Upper lobe of right lung (tissue), 1 donor: ENCODE measurements around the gene CYFIP1. TPM values are rescaled to one million over a fixed set of nuclear protein-coding genes. Genes with fewer than 3 reads are reported as not detected.
A peak's percentile ranks its signal among the peaks of the same experiment; 100 is the strongest.

Experiments used
- ATAC-seq: fragments of 200-7000 bp; cut with Tn5 transposase; one replicate; pipeline ENCODE4 v1.9.1; 2020; ENCODE audit warnings: mild to moderate bottlenecking, moderate library complexity
- DNase-seq: peaks from one replicate; pipeline ENCODE4 v3.0.0-alpha.2; 2020
- H3K27ac ChIP-seq: fragments of 200-600 bp; one replicate; pipeline ENCODE4 v1.8.0; 2022
- H3K27me3 ChIP-seq: fragments of 200-600 bp; one replicate; pipeline ENCODE4 v1.8.0; 2022; ENCODE audit warnings: mild to moderate bottlenecking
- H3K36me3 ChIP-seq: fragments of 200-600 bp; one replicate; pipeline ENCODE4 v1.8.0; 2022
- H3K4me1 ChIP-seq: fragments of 200-600 bp; one replicate; pipeline ENCODE4 v1.8.0; 2022
- H3K4me3 ChIP-seq: fragments of 200-600 bp; one replicate; pipeline ENCODE4 v1.8.0; 2022; ENCODE audit warnings: mild to moderate bottlenecking
- H3K9me3 ChIP-seq: fragments of 200-600 bp; one replicate; pipeline ENCODE4 v1.8.0; 2022
- CTCF ChIP-seq: fragments of 200-600 bp; IDR thresholded peaks from one replicate; pipeline ENCODE4 v1.8.0; 2022; ENCODE audit warnings: antibody characterized with exemption
- intact Hi-C: fragments of 100-400 bp; cut with DNase I; formaldehyde crosslinking; loops from one replicate; pipeline ENCODE4 v1.11.0; 2022
- total RNA-seq: library from RNA; stranded (reverse); fragmentation: NEBNext Ultra II Directional; extraction: Animal tissue kit (Norgen Biotek cat#: 25700); gene quantifications from one replicate; pipeline ENCODE4 v1.2.1, GENCODE V29; 2021
- donor health status: DM: no; HTN: yes; CAD: no; lungs with severe emphysema.

CYFIP1 gene
- total RNA-seq, 1 donor from 2014 or later = 139 TPM

GRCh38 chr15:22974745-22975144 lies 5.4 kb downstream of the CYFIP1 start:
- DNase-seq (no peak), ATAC-seq (peak; percentile 87)
- TF ChIP-seq CTCF = no peak
- Histone ChIP-seq H3K27me3 (no peaks in the 10 kb centered on the region), H3K4me1 (peaks cover 16% of the 10 kb centered on the region), H3K4me3 (no peak overlapping the region), H3K27ac (no peak overlapping the region), H3K9me3 (no peaks in the 10 kb centered on the region), H3K36me3 (no peaks in the 10 kb centered on the region)
- intact Hi-C loops = no loop called here

- H3K9me3 ChIP-seq = no peaks in the 10 kb centered on the region
Measured at GRCh38 chr15:22973987-22974386, 6.2 kb downstream of the CYFIP1 start.

DNA sequence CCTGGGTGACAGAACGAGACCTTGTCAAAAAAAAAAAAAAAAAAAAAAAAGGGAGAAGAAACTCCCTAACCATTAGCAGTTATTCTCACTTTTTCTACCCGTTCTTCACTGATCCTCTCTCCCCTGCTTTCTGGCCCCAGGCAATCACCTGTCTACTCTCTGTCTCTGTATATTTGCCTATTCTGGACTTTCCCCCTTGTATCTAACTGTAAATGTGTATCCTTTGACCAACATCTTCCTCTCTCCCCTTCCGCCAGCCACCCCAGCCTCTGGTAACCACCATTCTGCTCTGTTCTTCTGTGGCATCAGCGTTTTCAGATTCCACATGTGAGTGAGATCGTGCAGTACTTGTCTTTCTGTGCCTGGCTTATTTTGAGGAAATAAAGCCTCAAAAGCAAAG lies 6.9 kb downstream of the CYFIP1 start:
- H3K4me1 ChIP-seq = peaks cover 10% of the 10 kb centered on the region
- no peak for TF ChIP-seq CTCF
- H3K36me3 ChIP-seq = no peaks in the 10 kb centered on the region
- peak; percentile 43 for ATAC-seq
- no peaks in the 10 kb centered on the region for H3K27me3 ChIP-seq
- no peak for DNase-seq
- H3K9me3 ChIP-seq = no peaks in the 10 kb centered on the region
- H3K4me3 ChIP-seq = no peak overlapping the region
- intact Hi-C loops = no loop called here
- H3K27ac ChIP-seq = peak overlapping the region; percentile 51

More at GRCh38 chr15:22973987-22974386, 6.2 kb downstream of the CYFIP1 start:
- H3K4me3 ChIP-seq = no peak overlapping the region
- TF ChIP-seq CTCF = no peak
- ATAC-seq = no peak
- no peak for DNase-seq
- H3K4me1 ChIP-seq = peaks cover 16% of the 10 kb centered on the region
- H3K36me3 ChIP-seq = no peaks in the 10 kb centered on the region
- intact Hi-C loops = no loop called here
- no peak overlapping the region for H3K27ac ChIP-seq
- H3K27me3 ChIP-seq = no peaks in the 10 kb centered on the region

DNA sequence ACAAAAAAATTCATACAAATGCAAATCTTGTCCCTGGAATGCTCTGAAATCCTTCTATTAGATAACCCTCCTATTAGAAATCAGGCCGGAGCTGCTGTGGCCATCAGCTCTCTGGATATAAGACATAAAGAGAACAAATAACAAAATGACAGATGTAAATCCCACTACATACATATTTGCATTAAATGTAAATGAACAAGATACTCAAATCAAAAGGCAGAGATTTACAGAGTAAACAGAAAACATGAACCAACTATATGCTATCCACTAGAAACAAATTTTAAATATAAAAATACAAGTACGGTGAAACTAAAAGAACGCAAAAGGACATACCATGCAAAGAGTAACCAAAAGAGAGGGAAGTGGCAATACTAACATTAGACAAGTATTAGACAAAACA lies 10.7 kb downstream of the CYFIP1 start:
- Histone ChIP-seq H3K4me3 (no peak overlapping the region), H3K36me3 (no peaks in the 10 kb centered on the region), H3K4me1 (peaks cover 9% of the 10 kb centered on the region), H3K9me3 (no peaks in the 10 kb centered on the region), H3K27ac (no peak overlapping the region), H3K27me3 (no peaks in the 10 kb centered on the region)
- TF ChIP-seq CTCF = no peak
- DNase-seq (no peak), ATAC-seq (no peak)
- intact Hi-C loops = no loop called here

- H3K9me3 ChIP-seq = no peaks in the 10 kb centered on the region
- no peaks in the 10 kb centered on the region for H3K27me3 ChIP-seq
- no peaks in the 10 kb centered on the region for H3K36me3 ChIP-seq
- no peak overlapping the region for H3K4me3 ChIP-seq
- ATAC-seq (no peak), DNase-seq (no peak)
- H3K4me1 ChIP-seq = peaks cover 15% of the 10 kb centered on the region
- no peak overlapping the region for H3K27ac ChIP-seq
- intact Hi-C loops = no loop called here
- TF ChIP-seq CTCF = no peak
Measured at GRCh38 chr15:22968366-22968765, 11.8 kb downstream of the CYFIP1 start.

- no peak for TF ChIP-seq CTCF
- peaks cover 21% of the 10 kb centered on the region for H3K4me1 ChIP-seq
- no peaks in the 10 kb centered on the region for H3K36me3 ChIP-seq
- H3K27ac ChIP-seq = no peak overlapping the region
- H3K4me3 ChIP-seq = no peak overlapping the region
- H3K27me3 ChIP-seq = no peaks in the 10 kb centered on the region
- intact Hi-C loops = no loop called here
- no peak for ATAC-seq
- H3K9me3 ChIP-seq = no peaks in the 10 kb centered on the region
- no peak for DNase-seq
Measured at GRCh38 chr15:22967084-22967770, 12.9 kb downstream of the CYFIP1 start.
